ENCODE measurements around the gene TSEN2. TPM values are rescaled to one million over a fixed set of nuclear protein-coding genes. Genes with fewer than 3 reads are reported as not detected.

TSEN2 gene
- total RNA-seq, 1 donor from 2014 or later: 18.6 TPM

DNA sequence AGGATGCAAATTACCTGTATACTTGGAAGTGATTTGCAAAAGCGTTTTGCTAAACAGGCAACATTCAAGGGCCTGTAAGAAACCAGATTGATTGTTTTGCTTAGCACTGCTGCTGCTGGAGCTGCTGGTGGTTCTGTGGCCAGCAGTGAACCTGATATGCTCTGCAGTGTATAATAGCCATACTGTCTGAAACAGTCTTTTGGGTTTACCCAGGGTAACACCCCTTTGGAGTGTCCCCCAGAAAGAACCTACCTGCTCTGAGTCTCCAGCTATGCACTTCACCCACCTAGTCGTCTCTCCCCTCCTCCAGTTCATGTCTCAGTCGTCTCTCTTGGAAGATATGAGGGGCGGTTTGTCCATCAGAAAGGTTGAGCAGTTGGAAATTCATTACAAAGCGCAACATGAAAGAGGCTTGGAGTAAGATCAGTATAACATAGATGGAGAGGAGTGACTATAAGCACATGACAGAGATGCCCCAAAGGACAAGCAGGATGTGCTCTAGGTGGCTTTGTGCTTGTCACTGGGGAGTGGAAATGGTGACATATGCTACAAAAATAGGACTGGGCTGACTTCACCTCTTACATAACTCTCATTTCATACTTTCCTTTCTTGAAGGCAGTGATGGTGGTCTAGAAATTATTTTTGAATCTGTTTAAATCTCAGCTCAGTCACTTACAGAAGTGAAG lies 76.4 kb downstream of the TSEN2 start:
- peaks cover 3% of the 10 kb centered on the region for H3K9me3 Mint-ChIP-seq (ENCODE audit: unreplicated experiment)
- peaks cover 4% of the 10 kb centered on the region for H3K27me3 Mint-ChIP-seq (ENCODE audit: unreplicated experiment)
- H3K4me1 Mint-ChIP-seq (ENCODE audit: low read depth, unreplicated experiment): peaks cover 49% of the 10 kb centered on the region
- TF ChIP-seq, protein P1, sequence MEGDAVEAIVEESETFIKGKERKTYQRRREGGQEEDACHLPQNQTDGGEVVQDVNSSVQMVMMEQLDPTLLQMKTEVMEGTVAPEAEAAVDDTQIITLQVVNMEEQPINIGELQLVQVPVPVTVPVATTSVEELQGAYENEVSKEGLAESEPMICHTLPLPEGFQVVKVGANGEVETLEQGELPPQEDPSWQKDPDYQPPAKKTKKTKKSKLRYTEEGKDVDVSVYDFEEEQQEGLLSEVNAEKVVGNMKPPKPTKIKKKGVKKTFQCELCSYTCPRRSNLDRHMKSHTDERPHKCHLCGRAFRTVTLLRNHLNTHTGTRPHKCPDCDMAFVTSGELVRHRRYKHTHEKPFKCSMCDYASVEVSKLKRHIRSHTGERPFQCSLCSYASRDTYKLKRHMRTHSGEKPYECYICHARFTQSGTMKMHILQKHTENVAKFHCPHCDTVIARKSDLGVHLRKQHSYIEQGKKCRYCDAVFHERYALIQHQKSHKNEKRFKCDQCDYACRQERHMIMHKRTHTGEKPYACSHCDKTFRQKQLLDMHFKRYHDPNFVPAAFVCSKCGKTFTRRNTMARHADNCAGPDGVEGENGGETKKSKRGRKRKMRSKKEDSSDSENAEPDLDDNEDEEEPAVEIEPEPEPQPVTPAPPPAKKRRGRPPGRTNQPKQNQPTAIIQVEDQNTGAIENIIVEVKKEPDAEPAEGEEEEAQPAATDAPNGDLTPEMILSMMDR (IDR thresholded peaks at IDR 0.05; ENCODE audit: partially characterized antibody, unreplicated experiment): no peak
- H3K36me3 Mint-ChIP-seq (ENCODE audit: unreplicated experiment): no peaks in the 10 kb centered on the region
- DNase-seq: no peak
- peak overlapping the region; percentile 95 for H3K4me3 Mint-ChIP-seq (ENCODE audit: unreplicated experiment)
- H3K27ac Mint-ChIP-seq (ENCODE audit: unreplicated experiment): peak overlapping the region; percentile 88

DNA sequence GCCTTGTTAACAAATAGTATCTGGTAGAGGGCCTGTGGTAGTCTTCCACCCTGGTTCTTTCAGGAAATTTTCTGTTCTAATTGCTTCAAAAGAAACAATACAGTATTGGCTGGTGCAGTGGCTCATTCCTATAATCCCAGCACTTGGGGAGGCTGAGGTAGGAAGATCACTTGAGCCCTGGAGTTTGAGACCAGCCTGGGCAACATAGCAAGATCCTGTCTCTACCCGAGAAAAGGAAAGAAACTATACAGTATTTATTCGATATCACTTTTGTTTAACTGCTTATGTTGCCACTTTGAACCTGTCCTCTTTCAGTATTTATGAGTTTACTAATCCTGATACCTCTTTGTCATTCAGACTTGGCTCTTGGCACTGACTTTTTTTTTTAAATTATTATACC lies 77.1 kb downstream of the TSEN2 start:
- Mint-ChIP-seq H3K4me3 (ENCODE audit: unreplicated experiment) (no peak overlapping the region), H3K4me1 (ENCODE audit: low read depth, unreplicated experiment) (peaks cover 49% of the 10 kb centered on the region), H3K36me3 (ENCODE audit: unreplicated experiment) (peaks cover 4% of the 10 kb centered on the region), H3K27ac (ENCODE audit: unreplicated experiment) (peak overlapping the region; percentile 88), H3K9me3 (ENCODE audit: unreplicated experiment) (peaks cover 7% of the 10 kb centered on the region), H3K27me3 (ENCODE audit: unreplicated experiment) (peaks cover 3% of the 10 kb centered on the region)
- TF ChIP-seq, protein P1 (IDR thresholded peaks at IDR 0.05; ENCODE audit: partially characterized antibody, unreplicated experiment): no peak
- DNase-seq: no peak

DNA sequence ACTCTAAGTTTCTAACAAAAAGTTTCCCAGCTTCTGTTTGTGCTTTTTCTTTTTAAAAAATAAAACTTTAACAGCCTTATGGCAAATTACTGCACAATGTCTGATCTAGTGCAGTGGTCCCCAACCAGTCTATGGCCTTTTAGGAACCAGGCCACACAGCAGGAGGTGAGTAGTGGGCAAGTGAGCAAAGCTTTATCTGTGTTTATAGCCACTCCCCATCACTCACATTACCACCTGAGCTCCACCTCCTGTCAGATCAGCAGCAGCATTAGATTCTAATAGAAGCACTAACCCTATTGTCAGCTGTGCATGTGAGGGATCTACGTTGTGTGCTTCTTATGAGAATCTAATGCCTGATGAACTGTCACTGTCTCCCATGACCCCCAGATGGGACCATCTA lies 78.2 kb downstream of the TSEN2 start:
- TF ChIP-seq, protein P1 (IDR thresholded peaks at IDR 0.05; ENCODE audit: partially characterized antibody, unreplicated experiment): no peak
- no peak for DNase-seq
- Mint-ChIP-seq H3K27ac (ENCODE audit: unreplicated experiment) (no peak overlapping the region), H3K9me3 (ENCODE audit: unreplicated experiment) (peaks cover 6% of the 10 kb centered on the region), H3K4me1 (ENCODE audit: low read depth, unreplicated experiment) (peaks cover 49% of the 10 kb centered on the region), H3K27me3 (ENCODE audit: unreplicated experiment) (no peaks in the 10 kb centered on the region), H3K4me3 (ENCODE audit: unreplicated experiment) (no peak overlapping the region), H3K36me3 (ENCODE audit: unreplicated experiment) (peaks cover 11% of the 10 kb centered on the region)

DNA sequence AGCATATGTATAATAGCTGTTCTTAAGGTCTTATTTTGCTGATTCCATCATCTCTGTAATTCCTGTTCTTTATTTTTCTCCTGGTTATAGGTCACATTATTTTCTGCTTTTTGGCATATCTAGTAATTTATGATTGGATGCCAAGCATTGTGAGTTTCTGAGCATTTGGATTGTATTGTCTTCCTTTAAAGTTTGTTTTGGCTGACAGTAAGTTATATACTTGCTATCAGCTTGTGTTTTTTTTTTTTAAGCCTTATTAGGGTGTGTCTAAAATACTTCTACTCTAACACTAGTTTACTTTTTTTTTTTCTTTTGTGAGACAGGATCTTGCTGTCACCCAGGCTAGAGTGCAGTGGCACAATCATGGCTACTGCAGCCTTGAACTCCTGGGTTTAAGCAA lies 82.7 kb downstream of the TSEN2 start:
- Mint-ChIP-seq H3K27me3 (ENCODE audit: unreplicated experiment) (no peaks in the 10 kb centered on the region), H3K4me3 (ENCODE audit: unreplicated experiment) (no peak overlapping the region), H3K9me3 (ENCODE audit: unreplicated experiment) (peaks cover 9% of the 10 kb centered on the region), H3K36me3 (ENCODE audit: unreplicated experiment) (peaks cover 19% of the 10 kb centered on the region), H3K27ac (ENCODE audit: unreplicated experiment) (no peak overlapping the region), H3K4me1 (ENCODE audit: low read depth, unreplicated experiment) (peaks cover 13% of the 10 kb centered on the region)
- TF ChIP-seq, protein P1 (IDR thresholded peaks at IDR 0.05; ENCODE audit: partially characterized antibody, unreplicated experiment): no peak
- DNase-seq: no peak

DNA sequence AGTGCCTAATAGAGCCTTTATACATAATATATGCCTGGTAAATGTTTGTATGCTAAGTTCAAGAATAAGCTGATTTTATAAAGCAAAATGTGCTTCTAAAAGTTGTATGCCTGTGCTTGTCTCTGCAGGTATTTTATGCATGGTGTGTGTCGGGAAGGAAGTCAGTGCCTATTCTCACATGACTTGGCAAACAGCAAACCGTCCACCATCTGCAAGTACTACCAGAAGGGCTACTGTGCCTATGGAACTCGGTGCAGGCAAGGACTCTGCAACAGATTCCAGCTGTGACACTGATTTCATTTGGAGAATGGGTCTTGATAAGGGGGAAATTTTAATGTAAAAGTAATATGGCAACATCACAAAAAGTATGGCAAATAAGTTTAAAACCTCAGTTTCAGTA lies 84.5 kb downstream of the TSEN2 start:
- Mint-ChIP-seq H3K9me3 (ENCODE audit: unreplicated experiment) (peaks cover 9% of the 10 kb centered on the region), H3K27me3 (ENCODE audit: unreplicated experiment) (no peaks in the 10 kb centered on the region), H3K27ac (ENCODE audit: unreplicated experiment) (no peak overlapping the region), H3K4me3 (ENCODE audit: unreplicated experiment) (no peak overlapping the region), H3K4me1 (ENCODE audit: low read depth, unreplicated experiment) (peaks cover 2% of the 10 kb centered on the region), H3K36me3 (ENCODE audit: unreplicated experiment) (peaks cover 19% of the 10 kb centered on the region)
- DNase-seq: no peak
- TF ChIP-seq, protein P1 (IDR thresholded peaks at IDR 0.05; ENCODE audit: partially characterized antibody, unreplicated experiment): no peak
